NCI-H187 treated with DMSO at 0.1 percent for 48 hours (cell line): ENCODE data around the gene ADGRL3.
"Not testable (repeated sequence)": the region's sequence is repeated elsewhere in the genome, so short reads cannot be mapped to it uniquely, and the experiment has no call there.

Experiments
- DNase-seq: peaks from one replicate; lab custom pipeline; 2025; lab: John Stamatoyannopoulos, UW

The ADGRL3 gene

GRCh38 chr4:61820136-61820535, 620.0 kb downstream of the ADGRL3 start:
- DNase-seq: no peak

- no peak for DNase-seq
These were observed 624.3 kb downstream of the ADGRL3 start for GRCh38 chr4:61824454-61824853.

GRCh38 chr4:61827907-61828391, 627.8 kb downstream of the ADGRL3 start:
- DNase-seq: no peak

- DNase-seq: no peak
These were observed 628.8 kb downstream of the ADGRL3 start for GRCh38 chr4:61828960-61829359.

GRCh38 chr4:61831987-61832386, 631.9 kb downstream of the ADGRL3 start:
- DNase-seq: no peak

- DNase-seq: no peak
These were observed 637.3 kb downstream of the ADGRL3 start for GRCh38 chr4:61837395-61837794.

- DNase-seq: no peak
These were observed 637.9 kb downstream of the ADGRL3 start for GRCh38 chr4:61838072-61838471.

GRCh38 chr4:61841714-61842113, 641.6 kb downstream of the ADGRL3 start:
- DNase-seq: no peak

- no peak for DNase-seq
These were observed 651.0 kb downstream of the ADGRL3 start for GRCh38 chr4:61851126-61851525.

GRCh38 chr4:61852105-61852504, 652.0 kb downstream of the ADGRL3 start:
- DNase-seq: not testable (repeated sequence)

- no peak for DNase-seq
These were observed 652.9 kb downstream of the ADGRL3 start for GRCh38 chr4:61853041-61853440.

- no peak for DNase-seq
These were observed 660.2 kb downstream of the ADGRL3 start for GRCh38 chr4:61860376-61860775.

- no peak for DNase-seq
These were observed 664.2 kb downstream of the ADGRL3 start for GRCh38 chr4:61864286-61864685.

GRCh38 chr4:61866378-61867030, 666.4 kb downstream of the ADGRL3 start:
- DNase-seq: no peak

- no peak for DNase-seq
These were observed 672.9 kb downstream of the ADGRL3 start for GRCh38 chr4:61872983-61873382.

- DNase-seq: no peak
These were observed 677.1 kb downstream of the ADGRL3 start for GRCh38 chr4:61877266-61877665.

- no peak for DNase-seq
These were observed 677.8 kb downstream of the ADGRL3 start for GRCh38 chr4:61877893-61878292.

GRCh38 chr4:61882381-61882780, 682.3 kb downstream of the ADGRL3 start:
- DNase-seq: no peak

- no peak for DNase-seq
These were observed 686.0 kb downstream of the ADGRL3 start for GRCh38 chr4:61886131-61886530.

- no peak for DNase-seq
These were observed 689.0 kb downstream of the ADGRL3 start for GRCh38 chr4:61889117-61889516.

- no peak for DNase-seq
These were observed 690.2 kb downstream of the ADGRL3 start for GRCh38 chr4:61890321-61890720.

GRCh38 chr4:61891953-61892352, 691.8 kb downstream of the ADGRL3 start:
- DNase-seq: no peak

- no peak for DNase-seq
These were observed 696.5 kb downstream of the ADGRL3 start for GRCh38 chr4:61896634-61897033.

- no peak for DNase-seq
These were observed 708.9 kb downstream of the ADGRL3 start for GRCh38 chr4:61909031-61909430.
